Prostate gland (tissue), 2 donors: Measurements from ENCODE around the gene ADAT3.

Experiments used
- POLR2A ChIP-seq: fragments of 450-650 bp; IDR thresholded peaks from one replicate; pipeline ENCODE4 v1.6.1; 2016; ENCODE audit warnings: antibody characterized with exemption, mild to moderate bottlenecking
- POLR2AphosphoS5 ChIP-seq: sonication (generic); formaldehyde crosslinking; IDR thresholded peaks from one replicate; pipeline ENCODE4 v1.6.1; 2017; ENCODE audit warnings: antibody characterized with exemption
- TF ChIP-seq, protein P1 (sequence below), 4 experiments: fragments of 200-600 bp in 2 of 4; fragments of 450-650 bp in 2 of 4; sonication (generic) in 2 of 4; IDR thresholded peaks; 1 replicate in 3 of 4; 2 replicates in 1 of 4; pipeline ENCODE4 v1.5.1; 2016 to 2019; ENCODE audit warnings: antibody characterized with exemption in 4 of 4, mild to moderate bottlenecking in 2 of 4, moderate library complexity in 2 of 4

GRCh38 chr19:1953441-1954094 is 48.4 kb downstream of the ADAT3 start:
- TF ChIP-seq, protein P1, sequence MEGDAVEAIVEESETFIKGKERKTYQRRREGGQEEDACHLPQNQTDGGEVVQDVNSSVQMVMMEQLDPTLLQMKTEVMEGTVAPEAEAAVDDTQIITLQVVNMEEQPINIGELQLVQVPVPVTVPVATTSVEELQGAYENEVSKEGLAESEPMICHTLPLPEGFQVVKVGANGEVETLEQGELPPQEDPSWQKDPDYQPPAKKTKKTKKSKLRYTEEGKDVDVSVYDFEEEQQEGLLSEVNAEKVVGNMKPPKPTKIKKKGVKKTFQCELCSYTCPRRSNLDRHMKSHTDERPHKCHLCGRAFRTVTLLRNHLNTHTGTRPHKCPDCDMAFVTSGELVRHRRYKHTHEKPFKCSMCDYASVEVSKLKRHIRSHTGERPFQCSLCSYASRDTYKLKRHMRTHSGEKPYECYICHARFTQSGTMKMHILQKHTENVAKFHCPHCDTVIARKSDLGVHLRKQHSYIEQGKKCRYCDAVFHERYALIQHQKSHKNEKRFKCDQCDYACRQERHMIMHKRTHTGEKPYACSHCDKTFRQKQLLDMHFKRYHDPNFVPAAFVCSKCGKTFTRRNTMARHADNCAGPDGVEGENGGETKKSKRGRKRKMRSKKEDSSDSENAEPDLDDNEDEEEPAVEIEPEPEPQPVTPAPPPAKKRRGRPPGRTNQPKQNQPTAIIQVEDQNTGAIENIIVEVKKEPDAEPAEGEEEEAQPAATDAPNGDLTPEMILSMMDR (IDR thresholded peaks at IDR 0.05) = no peak
- TF ChIP-seq POLR2AphosphoS5 = no peak
- no peak for TF ChIP-seq POLR2A
